Measurements from ENCODE around the gene DGKI.

- no peak for TF ChIP-seq CTCF (IDR thresholded peaks at IDR 0.05)
- TF ChIP-seq EP300 (IDR thresholded peaks at IDR 0.05; ENCODE audit: low read depth) = no peak
These were observed 104.7 kb downstream of the DGKI start for GRCh38 chr7:137742051-137742450.
